Skeletal muscle cell (primary cell): ENCODE data around the gene GMPS.

Experiments used
- DNase-seq: peaks from one replicate; pipeline ENCODE4 v3.0.0-alpha.2; 2010; ENCODE audit warnings: low read depth
- H3K4me3 ChIP-seq: 2 replicates; pipeline ENCODE4 v1.5.1; 2011; ENCODE audit warnings: low read depth, mild to moderate bottlenecking, control low read depth, low read length, moderate library complexity

GMPS gene

GRCh38 chr3:155981669-155982068 lies 111.2 kb downstream of the GMPS start:
- H3K4me3 ChIP-seq, result no peak overlapping the region
- no peak for DNase-seq

GRCh38 chr3:155983834-155984474 lies 113.5 kb downstream of the GMPS start:
- DNase-seq, result no peak
- H3K4me3 ChIP-seq, result no peak overlapping the region

- DNase-seq, result no peak
- no peak overlapping the region for H3K4me3 ChIP-seq
Measured at GRCh38 chr3:155984791-155985417, 114.5 kb downstream of the GMPS start.

- no peak for DNase-seq
- no peak overlapping the region for H3K4me3 ChIP-seq
Measured at GRCh38 chr3:155989536-155989935, 119.1 kb downstream of the GMPS start.

- no peak overlapping the region for H3K4me3 ChIP-seq
- DNase-seq, result no peak
Measured at GRCh38 chr3:155991212-155991611, 120.8 kb downstream of the GMPS start.

- H3K4me3 ChIP-seq, result no peak overlapping the region
- DNase-seq, result no peak
Measured at GRCh38 chr3:155991847-155992246, 121.4 kb downstream of the GMPS start.
